ENCODE measurements around the gene RAC2. TPM values are rescaled to one million over a fixed set of nuclear protein-coding genes. Genes with fewer than 3 reads are reported as not detected.

Gene RAC2
- total and polyA plus RNA-seq, 5 experiments from 2014 or later, result 295 to 1,115 (median 740) TPM

GRCh38 chr22:37180531-37181231, 63.4 kb downstream of the RAC2 start:
- ATAC-seq, result no peak
- DNase-seq, result peak in 1 of 10 donors; percentile 44
- H3K4me1 Mint-ChIP-seq, result peaks cover 35 to 60% (median 47%) of the 10 kb centered on the region in 4 donors
- H3K27ac Mint-ChIP-seq, result peak overlapping the region in 7 of 10 donors; percentile 5 to 82 (median 68)
- POLR2A ChIA-PET, result interaction anchor here (1.3 kb wide), 1 partner anchor 50 kb away, joined by 3 read pairs; no protein-coding TSS in a partner anchor
- H3K36me3 Mint-ChIP-seq, result peaks cover 0 to 2% (median 0%) of the 10 kb centered on the region in 3 donors
- no peaks in the 10 kb centered on the region for H3K27me3 Mint-ChIP-seq
- H3K9me3 Mint-ChIP-seq, result no peaks in the 10 kb centered on the region
- H3K4me3 Mint-ChIP-seq, result no peak overlapping the region

DNA sequence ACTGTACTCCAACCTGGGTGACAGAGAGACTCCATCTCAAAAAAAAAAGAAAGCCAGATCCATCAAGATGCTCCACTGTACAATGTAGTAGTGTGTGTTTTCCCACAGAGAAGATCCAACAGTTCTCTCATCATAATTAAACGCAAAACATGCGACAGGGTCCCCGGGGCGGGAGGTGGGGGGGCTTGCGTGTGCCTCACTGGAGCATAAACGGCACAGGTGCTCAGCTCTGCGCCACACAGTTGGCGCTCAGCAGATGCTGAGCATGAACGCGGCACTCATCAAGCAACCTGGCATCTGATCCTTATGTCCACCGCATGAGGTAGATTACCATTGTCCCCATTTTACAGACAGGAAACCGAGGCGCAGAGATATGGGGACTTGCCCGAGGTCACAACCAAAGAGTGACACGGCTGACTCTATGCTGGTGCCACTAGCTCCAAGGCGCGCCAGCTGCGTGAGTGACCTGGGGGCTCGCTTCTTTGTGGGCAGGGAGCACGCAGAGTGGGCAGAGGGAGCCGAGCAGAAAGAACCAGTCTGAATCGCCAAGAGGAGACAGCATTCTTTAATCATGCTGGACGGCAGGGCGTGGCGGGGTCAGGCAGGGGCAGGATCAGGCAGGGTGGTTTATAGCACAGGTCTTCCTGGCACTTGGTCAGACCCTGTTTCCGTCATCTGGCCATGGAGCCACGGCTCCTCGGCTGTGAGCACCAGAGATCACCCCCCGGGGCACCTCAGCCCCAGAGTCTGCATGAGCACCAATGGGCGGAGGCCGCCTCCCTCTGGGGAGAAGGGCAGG, 64.2 kb downstream of the RAC2 start:
- Mint-ChIP-seq H3K9me3 (no peaks in the 10 kb centered on the region), H3K27ac (peak overlapping the region in 2 of 10 donors; percentile 29 to 43), H3K4me3 (no peak overlapping the region), H3K4me1 (peaks cover 29 to 54% (median 44%) of the 10 kb centered on the region in 4 donors), H3K36me3 (peaks cover 0 to 2% (median 0%) of the 10 kb centered on the region in 3 donors), H3K27me3 (no peaks in the 10 kb centered on the region)
- POLR2A ChIA-PET, result interaction anchor here (1.3 kb wide), 1 partner anchor 51 kb away, joined by 3 read pairs; no protein-coding TSS in a partner anchor
- ATAC-seq (no peak), DNase-seq (peak in 1 of 10 donors; percentile 35)

DNA sequence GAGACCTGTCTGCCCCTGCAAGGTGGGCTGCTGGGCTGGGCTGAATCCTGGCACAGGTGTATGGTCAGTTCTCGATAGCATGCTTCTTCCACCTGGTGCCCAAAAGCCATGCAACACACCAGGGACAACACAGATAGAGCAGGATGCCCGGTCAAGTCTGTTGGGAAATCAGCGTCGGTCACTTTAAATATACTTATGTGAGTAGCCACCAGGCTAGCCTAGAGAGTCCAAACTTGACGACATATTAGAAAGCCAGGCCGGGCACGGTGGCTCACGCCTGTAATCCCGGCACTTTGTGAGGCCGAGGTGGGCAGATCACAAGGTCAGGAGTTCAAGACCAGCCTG, 65.0 kb downstream of the RAC2 start:
- Mint-ChIP-seq H3K4me1 (peaks cover 30 to 54% (median 43%) of the 10 kb centered on the region in 4 donors), H3K27me3 (no peaks in the 10 kb centered on the region), H3K9me3 (no peaks in the 10 kb centered on the region), H3K27ac (no peak overlapping the region), H3K36me3 (peaks cover 0 to 2% (median 0%) of the 10 kb centered on the region in 3 donors), H3K4me3 (no peak overlapping the region)
- POLR2A ChIA-PET, result no interaction called here
- ATAC-seq, result no peak
- no peak for DNase-seq

DNA sequence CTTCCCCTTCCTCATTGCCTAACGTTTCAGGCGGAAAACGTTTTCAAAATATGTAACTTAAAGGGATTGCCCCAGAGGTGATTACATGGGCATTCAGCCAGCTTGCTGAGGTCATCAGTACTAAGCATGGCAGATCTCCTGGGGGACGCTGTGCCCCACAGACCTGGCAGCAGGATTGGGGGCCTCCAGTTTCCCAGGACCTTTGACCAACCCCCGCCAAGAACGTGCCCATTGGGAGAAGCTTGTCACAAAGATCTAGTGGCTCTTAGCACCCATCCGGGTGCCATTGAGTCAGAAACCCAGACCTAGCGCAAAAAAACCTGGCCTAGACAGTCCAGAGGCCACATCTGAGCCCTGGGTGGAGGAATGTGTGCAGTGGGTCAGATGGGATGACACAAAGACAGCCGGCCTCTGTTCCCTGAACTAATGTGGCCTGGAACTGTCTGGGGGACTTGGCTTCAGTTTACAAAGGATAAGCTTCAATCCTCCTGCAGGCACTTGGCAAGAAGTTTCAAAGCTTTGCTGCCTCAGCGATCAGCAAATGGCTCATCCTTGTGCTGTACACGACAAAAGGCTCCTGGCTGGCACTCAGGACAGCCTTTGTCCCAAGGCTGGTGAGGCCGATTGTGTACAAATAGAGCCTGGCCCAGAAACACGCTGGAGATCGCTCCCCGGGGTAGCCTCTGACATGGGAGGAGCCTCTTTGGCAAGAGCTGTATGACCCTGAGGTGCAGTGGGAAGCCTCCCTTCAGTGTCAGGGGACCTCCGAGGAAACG, 65.5 kb downstream of the RAC2 start:
- Mint-ChIP-seq H3K36me3 (peaks cover 0 to 2% (median 0%) of the 10 kb centered on the region in 3 donors), H3K4me1 (peaks cover 27 to 49% (median 38%) of the 10 kb centered on the region in 4 donors), H3K4me3 (peak overlapping the region in 2 of 10 donors; percentile 33 to 34), H3K27me3 (no peaks in the 10 kb centered on the region), H3K9me3 (no peaks in the 10 kb centered on the region), H3K27ac (peak overlapping the region in 4 of 10 donors; percentile 25 to 79 (median 42))
- DNase-seq, result peak in 1 of 10 donors; percentile 44
- ATAC-seq, result no peak
- POLR2A ChIA-PET, result interaction anchor here (1.3 to 1.8 kb wide), 3 partner anchors 10 to 25 kb away, joined by 3 to 8 read pairs (median 5); no protein-coding TSS in a partner anchor

DNA sequence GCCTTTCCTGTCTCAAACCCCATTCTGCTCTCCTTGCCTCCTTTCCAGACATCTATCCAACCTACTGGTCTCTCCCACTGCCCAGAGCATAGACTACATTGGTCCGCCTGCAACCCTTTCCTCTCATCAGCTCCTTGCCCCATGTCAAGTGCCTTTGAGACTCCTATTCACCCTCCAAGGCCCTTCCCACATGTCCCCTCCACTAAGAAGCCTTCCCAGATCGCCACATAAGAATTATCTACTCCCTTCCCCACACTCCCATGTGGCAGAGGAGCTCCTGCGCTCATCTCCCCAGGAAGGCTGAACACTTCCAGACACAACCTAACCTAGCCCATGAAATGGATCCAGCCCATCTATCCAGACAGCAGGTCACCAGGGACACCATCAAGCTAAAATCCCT, 66.3 kb downstream of the RAC2 start:
- POLR2A ChIA-PET, result interaction anchor here (0.8 to 1.8 kb wide), 4 partner anchors 9 to 52 kb away, joined by 3 to 8 read pairs (median 4); no protein-coding TSS in a partner anchor
- peak overlapping the region in 9 of 10 donors; percentile 25 to 96 (median 73) for H3K27ac Mint-ChIP-seq
- H3K4me3 Mint-ChIP-seq, result peak overlapping the region in 6 of 10 donors; percentile 4 to 57 (median 24)
- no peaks in the 10 kb centered on the region for H3K27me3 Mint-ChIP-seq
- H3K4me1 Mint-ChIP-seq, result peaks cover 27 to 45% (median 36%) of the 10 kb centered on the region in 4 donors
- no peak for ATAC-seq
- H3K9me3 Mint-ChIP-seq, result no peaks in the 10 kb centered on the region
- peaks cover 0 to 2% (median 0%) of the 10 kb centered on the region in 3 donors for H3K36me3 Mint-ChIP-seq
- no peak for DNase-seq

- H3K27ac Mint-ChIP-seq, result peak overlapping the region in 8 of 10 donors; percentile 73 to 96 (median 90)
- peaks cover 27 to 43% (median 36%) of the 10 kb centered on the region in 4 donors for H3K4me1 Mint-ChIP-seq
- POLR2A ChIA-PET, result interaction anchor here (0.8 to 2.8 kb wide), 5 partner anchors 9 to 52 kb away, joined by 3 to 12 read pairs (median 5); partner anchors contain the start of gene C1QTNF6
- H3K4me3 Mint-ChIP-seq, result peak overlapping the region in 6 of 10 donors; percentile 15 to 85 (median 51)
- H3K27me3 Mint-ChIP-seq, result no peaks in the 10 kb centered on the region
- no peak for ATAC-seq
- H3K36me3 Mint-ChIP-seq, result peaks cover 0 to 2% (median 0%) of the 10 kb centered on the region in 3 donors
- no peaks in the 10 kb centered on the region for H3K9me3 Mint-ChIP-seq
- no peak for DNase-seq
These were observed 66.8 kb downstream of the RAC2 start for GRCh38 chr22:37177221-37177620.

DNA sequence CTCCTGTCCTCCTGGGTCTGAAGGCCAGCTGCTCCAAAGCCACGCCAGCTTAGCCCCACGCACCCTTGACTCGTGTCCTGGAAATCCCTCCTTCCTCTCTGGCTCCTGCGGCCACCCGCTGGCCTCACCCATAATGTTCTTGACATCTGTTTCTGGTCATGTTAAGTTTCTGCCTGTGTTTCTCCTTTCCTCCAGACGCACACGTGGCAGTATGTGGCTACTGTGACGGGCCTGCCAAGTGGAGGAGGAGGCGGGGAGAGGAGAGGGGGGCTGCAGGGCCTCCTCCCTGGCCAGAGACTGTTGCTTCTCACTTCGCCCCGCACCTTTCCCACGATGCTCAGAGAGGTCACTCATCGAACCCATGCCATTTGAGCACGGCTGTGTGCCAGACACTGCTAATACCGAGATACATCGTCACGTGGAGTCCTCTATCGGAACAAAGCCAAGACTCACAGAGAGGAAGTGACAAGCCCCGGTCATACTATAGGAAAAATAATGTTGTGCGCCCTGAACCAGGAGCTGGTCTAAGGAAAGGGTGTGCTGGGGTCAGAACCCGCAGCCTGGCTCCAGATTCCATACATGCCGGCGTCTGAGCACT, 67.5 kb downstream of the RAC2 start:
- DNase-seq, result peak in 2 of 10 donors; percentile 36 to 58

GRCh38 chr22:37175414-37176281, 68.4 kb downstream of the RAC2 start:
- POLR2A ChIA-PET, result interaction anchor here (2.8 kb wide), 2 partner anchors 9 to 12 kb away, joined by 12 to 13 read pairs; partner anchors contain the start of gene C1QTNF6
- DNase-seq (peak in 1 of 10 donors; percentile 21), ATAC-seq (no peak)
- Mint-ChIP-seq H3K9me3 (no peaks in the 10 kb centered on the region), H3K36me3 (peaks cover 0 to 2% (median 0%) of the 10 kb centered on the region in 3 donors), H3K27me3 (no peaks in the 10 kb centered on the region), H3K4me1 (peaks cover 26 to 53% (median 46%) of the 10 kb centered on the region in 4 donors), H3K4me3 (peak overlapping the region in 3 of 10 donors; percentile 19 to 30 (median 23)), H3K27ac (peak overlapping the region in 7 of 10 donors; percentile 25 to 96 (median 88))

More for the DNA sequence above, 67.5 kb downstream of the RAC2 start:
- Mint-ChIP-seq H3K36me3 (peaks cover 0 to 2% (median 0%) of the 10 kb centered on the region in 3 donors), H3K4me3 (peak overlapping the region; percentile 47 to 85 (median 80)), H3K4me1 (peaks cover 27 to 45% (median 38%) of the 10 kb centered on the region in 4 donors), H3K27ac (peak overlapping the region; percentile 57 to 96 (median 90)), H3K27me3 (no peaks in the 10 kb centered on the region), H3K9me3 (no peaks in the 10 kb centered on the region)
- POLR2A ChIA-PET, result interaction anchor here (1.5 to 2.8 kb wide), 4 partner anchors 10 to 23 kb away, joined by 3 to 13 read pairs (median 10); partner anchors contain the start of gene C1QTNF6
- ATAC-seq, result peak; percentile 63 to 78
